ENCODE results near the gene TRPV4.

TRPV4 gene

DNA sequence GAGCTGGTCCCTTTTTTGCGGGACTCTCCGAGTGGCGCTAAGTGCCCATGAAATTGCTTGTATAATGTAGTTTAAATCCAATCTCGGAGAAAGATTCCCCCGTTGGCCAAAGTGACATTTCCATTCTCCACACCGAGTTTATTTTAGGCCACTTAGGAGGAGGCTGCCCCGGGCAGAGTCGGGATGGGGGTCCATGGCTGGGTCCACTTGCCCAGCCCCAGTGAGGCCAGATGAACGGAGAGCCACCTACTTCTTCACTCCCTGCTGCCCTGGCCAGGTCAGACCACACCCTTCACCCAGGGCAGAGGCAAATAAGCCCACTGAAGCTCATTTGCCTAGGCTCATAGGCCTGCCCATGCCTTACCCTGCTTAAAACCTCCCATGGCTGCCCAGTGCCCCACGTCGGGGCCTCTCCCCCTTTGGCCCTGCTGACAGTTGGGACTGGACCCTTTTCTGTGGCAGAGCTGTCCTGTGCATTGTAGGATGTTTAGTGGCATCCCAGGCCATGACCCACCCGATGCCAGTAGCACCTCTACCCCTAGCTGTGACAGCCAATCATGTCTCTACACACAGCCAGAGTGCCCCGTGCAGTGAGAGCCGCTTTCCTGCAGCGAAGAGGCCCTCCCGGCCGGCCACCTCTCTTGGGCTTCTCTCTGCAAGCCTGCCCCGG, 68.3 kb downstream of the TRPV4 start:
- no peak for FAIRE-seq
- no peak for DNase-seq (ENCODE audit: insufficient read length, low spot score)

- no peak for FAIRE-seq
- DNase-seq (ENCODE audit: insufficient read length, low spot score): no peak
Measured at GRCh38 chr12:109764123-109764522, 69.1 kb downstream of the TRPV4 start.

GRCh38 chr12:109763201-109763841, 69.9 kb downstream of the TRPV4 start:
- DNase-seq (ENCODE audit: insufficient read length, low spot score): no peak
- no peak for FAIRE-seq

DNA sequence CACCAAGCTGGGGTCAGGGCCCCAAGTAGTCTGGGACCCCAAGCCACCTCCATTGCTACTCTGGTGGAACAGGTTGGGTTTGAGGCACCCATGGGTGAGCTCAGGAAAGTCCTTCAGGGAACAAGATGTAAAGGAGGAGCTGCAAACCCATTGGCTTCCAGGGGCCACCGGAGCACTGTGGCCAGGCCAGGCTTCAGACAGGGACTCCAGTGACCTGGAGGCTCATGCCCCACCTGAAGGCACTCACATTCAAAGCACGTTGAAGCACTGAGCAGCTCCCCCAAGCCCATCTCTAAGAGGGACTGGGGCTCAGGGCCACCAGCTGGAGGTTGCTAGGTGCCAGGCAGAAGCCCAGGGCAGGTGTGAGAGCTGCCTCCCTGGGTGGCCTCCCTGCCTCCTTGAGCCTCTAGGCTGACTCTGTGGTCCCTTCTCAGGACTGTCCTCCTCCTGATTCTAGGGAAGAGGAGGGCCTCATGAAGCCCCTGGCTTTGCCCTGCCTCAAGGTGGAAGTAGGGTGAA, 70.5 kb downstream of the TRPV4 start:
- DNase-seq (ENCODE audit: insufficient read length, low spot score) (no peak), FAIRE-seq (no peak)

GRCh38 chr12:109762071-109762672, 71.0 kb downstream of the TRPV4 start:
- no peak for FAIRE-seq
- DNase-seq (ENCODE audit: insufficient read length, low spot score): no peak

- DNase-seq (ENCODE audit: insufficient read length, low spot score): no peak
- no peak for FAIRE-seq
Measured at GRCh38 chr12:109760930-109761921, 72.0 kb downstream of the TRPV4 start.

GRCh38 chr12:109760031-109760929, 72.9 kb downstream of the TRPV4 start:
- DNase-seq (ENCODE audit: insufficient read length, low spot score) (no peak), FAIRE-seq (no peak)

DNA sequence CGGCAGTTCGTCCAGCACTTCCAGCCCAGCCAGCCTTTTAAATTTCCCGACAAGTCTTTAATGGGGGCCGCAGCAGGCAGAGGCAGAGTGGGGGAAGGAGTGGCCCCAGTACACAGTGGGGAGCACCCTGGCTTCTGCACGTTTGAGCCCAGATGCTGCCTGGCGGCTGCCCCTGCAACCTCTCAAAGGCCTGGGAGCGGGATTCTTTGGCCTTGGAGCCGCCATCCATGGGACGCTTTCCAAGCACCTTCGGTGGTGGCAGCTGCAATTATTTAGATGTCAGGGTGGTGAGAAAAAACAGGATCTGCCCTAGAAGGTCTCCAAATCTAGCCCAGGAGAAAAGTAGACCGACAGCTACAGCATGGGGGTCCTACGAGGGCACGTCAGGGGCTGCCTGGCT, 73.6 kb downstream of the TRPV4 start:
- no peak for FAIRE-seq
- DNase-seq (ENCODE audit: insufficient read length, low spot score): no peak

- FAIRE-seq: no peak
- DNase-seq (ENCODE audit: insufficient read length, low spot score): no peak
Measured at GRCh38 chr12:109758426-109759420, 74.5 kb downstream of the TRPV4 start.

DNA sequence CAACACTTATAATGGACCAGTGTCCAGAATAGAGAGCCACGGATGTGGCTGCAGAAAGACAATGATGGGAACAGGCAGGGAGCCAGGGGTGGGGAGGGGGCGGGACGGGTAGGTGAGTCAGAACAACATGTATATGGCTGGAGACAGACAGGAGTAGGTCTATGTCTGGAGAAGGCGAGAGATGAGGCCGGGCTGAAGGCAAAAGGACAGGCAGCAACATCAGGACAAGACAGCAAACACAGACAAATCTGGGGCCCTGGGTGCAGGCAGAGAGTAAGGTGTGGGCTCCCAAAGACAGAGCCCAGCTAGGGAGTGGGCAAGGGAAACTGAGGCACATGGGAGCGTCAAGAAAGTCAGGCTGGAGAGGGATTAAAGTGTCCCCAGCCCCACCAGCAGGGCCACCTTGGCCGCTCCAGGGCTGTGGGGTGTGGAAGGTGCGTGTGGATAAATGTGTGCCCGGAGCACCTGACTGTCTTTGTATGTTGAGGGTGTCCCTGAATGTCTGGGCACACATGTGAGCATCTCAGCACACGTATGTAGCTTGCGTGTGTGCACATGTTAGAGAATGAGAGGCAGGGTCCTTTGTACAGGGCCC, 75.4 kb downstream of the TRPV4 start:
- no peak for DNase-seq (ENCODE audit: insufficient read length, low spot score)
- FAIRE-seq: no peak

- FAIRE-seq: no peak
Measured at GRCh38 chr12:109756457-109756856, 76.7 kb downstream of the TRPV4 start.

DNA sequence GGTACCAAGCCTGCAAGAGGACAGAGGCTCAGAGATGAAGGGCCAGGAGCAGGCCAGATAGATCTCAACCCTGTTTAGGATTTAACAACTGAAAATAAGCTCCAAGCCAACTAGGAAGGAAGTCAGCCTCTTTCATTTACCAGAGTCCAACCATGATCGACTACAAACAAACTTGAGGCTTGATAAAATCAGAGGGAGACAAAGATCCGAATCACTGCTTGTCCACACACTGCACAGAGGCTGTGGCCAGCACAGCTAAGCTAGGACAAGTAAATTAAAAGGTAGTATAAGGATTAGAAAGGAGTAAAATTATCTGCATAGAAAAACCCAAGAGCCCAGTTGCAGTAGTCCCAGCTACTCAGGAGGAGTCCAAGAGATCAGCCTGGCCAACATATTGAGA, 79.2 kb downstream of the TRPV4 start:
- no peak for FAIRE-seq
- no peak for DNase-seq (ENCODE audit: insufficient read length, low spot score)

More at GRCh38 chr12:109756457-109756856, 76.7 kb downstream of the TRPV4 start:
- DNase-seq (ENCODE audit: insufficient read length, low spot score): no peak

DNA sequence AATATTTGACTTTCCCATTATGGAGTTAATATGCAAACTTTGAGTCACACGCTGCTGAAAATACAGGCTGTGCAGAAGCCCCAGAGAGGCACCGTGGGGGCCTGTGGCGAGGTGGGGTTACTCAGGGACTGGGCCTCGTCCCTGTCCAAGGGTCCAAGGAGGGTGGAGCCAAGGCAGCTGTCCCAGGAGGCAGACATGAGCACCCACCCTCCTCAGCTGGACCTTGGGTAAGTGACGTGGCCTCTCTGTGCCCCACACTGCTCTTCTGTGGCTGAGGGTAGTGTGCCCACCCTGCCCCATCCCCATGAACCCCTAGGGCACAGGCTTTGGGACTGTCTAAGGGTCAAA, 80.2 kb downstream of the TRPV4 start:
- DNase-seq (ENCODE audit: insufficient read length, low spot score) (no peak), FAIRE-seq (no peak)

GRCh38 chr12:109752117-109753053, 80.8 kb downstream of the TRPV4 start:
- DNase-seq (ENCODE audit: insufficient read length, low spot score): no peak
- no peak for FAIRE-seq

DNA sequence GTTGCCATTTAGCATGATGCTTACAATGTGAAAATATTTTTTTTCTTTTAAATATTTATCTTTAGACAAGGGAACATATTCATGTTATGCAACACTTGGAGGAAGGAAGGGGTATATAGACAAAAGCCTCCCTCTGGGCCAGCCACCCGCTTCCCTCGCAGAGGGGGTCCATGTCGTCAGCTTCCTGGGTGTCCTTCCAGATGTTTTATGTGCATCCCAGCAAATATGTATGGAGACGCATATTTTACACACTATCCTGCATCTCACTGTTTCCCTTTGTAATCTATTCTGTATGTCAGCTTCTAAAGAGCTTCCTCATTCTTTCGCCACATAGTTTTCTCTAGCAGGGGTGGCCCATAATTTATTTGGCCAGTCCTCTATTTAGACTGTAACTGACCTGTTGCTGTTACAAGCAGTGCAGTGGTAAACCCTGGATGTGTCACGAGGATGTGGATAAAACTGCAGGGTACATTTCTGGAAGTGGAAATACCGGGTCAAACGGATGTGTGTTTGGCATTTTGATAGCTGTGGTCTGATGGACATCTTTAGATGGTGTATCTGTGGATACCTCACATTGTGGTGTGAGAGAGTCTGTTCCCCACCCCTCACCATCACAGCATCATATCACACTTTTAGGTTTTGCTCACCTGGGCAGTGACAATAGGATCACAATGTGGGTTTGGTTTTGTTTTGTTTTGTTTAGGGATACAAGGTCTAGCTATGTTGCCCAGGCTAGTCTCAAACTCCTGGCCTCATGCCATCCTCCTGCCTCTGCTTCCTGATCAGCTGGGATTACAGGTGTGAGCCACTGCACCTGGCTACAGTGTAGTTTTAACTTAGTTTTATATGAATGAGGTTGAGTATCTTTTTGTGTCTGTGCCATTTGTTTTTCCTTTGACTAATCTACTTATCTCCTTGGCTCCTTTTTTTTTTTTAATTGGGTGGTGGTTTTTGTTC, 87.9 kb downstream of the TRPV4 start:
- FAIRE-seq (no peak), DNase-seq (ENCODE audit: insufficient read length, low spot score) (no peak)

DNA sequence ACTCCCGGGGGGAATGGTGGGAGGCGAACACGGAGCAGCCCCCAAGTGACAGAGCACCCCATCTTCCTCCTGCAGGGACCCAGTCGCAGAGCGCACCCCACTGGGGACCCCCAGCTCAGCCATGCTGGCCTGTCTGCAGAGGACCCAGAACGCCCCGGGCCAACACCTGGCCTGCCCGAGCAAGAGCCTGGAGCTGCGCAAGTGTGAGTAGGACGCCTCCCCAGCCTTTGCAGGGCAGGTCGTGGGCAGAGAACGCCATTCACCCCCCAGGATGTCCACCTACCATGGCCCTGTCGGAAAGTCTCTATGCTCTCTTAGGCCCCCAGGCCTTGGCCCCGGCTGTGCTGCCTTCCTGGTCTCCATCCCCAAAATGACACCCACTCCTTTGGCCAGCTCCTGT, 89.2 kb downstream of the TRPV4 start:
- no peak for FAIRE-seq
- DNase-seq (ENCODE audit: insufficient read length, low spot score): no peak
